BLaER1 treated with 17β-estradiol and CSF1 and Interleukin-3, amounts not matched to agents 10 nM and 100 nM (cell line): ENCODE measurements around the gene SYT4.

Experiments
- H3K27ac ChIP-seq, 11 experiments: shearing (Covaris generic); formaldehyde crosslinking; 2 replicates each; pipeline ENCODE4 v1.8.1; 2022
- H3K27me3 ChIP-seq, 11 experiments: shearing (Covaris generic); formaldehyde crosslinking; 2 replicates each; pipeline ENCODE4 v1.8.1; 2022
- H3K36me3 ChIP-seq, 11 experiments: shearing (Covaris generic); formaldehyde crosslinking; 2 replicates each; pipeline ENCODE4 v1.8.1; 2022
- H3K4me1 ChIP-seq, 10 experiments: shearing (Covaris generic); formaldehyde crosslinking; 2 replicates each; pipeline ENCODE4 v1.8.1; 2022
- H3K4me2 ChIP-seq, 11 experiments: shearing (Covaris generic); formaldehyde crosslinking; 2 replicates each; pipeline ENCODE4 v1.8.1; 2022
- H3K4me3 ChIP-seq, 10 experiments: shearing (Covaris generic); formaldehyde crosslinking; 2 replicates each; pipeline ENCODE4 v1.8.1; 2022
- H3K9ac ChIP-seq, 11 experiments: shearing (Covaris generic); formaldehyde crosslinking; 2 replicates each; pipeline ENCODE4 v1.8.1; 2022
- H3K9me3 ChIP-seq, 11 experiments: shearing (Covaris generic); formaldehyde crosslinking; replicated peaks in 1 of 11; 2 replicates each; pipeline ENCODE4 v1.8.1; 2022
- H4K20me1 ChIP-seq, 11 experiments: shearing (Covaris generic); formaldehyde crosslinking; 2 replicates each; pipeline ENCODE4 v1.8.1; 2022
- Cebpa-rat ChIP-seq, 11 experiments: shearing (Covaris generic); IDR thresholded peaks; 2 replicates each; pipeline ENCODE4 v1.8.1; 2022

Gene SYT4

DNA sequence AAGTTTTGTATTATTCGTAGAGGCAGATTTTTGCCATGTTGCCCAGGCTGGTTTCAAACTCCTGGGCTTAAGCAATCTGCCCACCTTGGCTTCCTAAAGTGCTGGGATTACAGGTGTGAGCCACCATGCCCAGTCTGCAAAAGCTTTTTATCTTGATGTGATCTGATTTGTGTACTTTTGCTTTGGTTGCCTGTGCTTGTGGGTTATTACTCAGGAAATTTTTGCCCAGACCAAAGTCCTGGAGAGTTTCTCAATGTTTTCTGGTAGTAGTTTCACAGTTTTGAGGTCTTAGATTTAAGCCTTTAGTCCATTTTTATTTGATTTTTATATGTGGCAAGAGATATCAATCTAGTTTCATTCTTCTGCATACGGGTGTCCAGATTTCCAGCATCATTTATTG lies 42.4 kb downstream of the SYT4 start:
- Histone ChIP-seq H3K4me2 (no peak overlapping the region), H3K9me3 (peaks cover 0 to 6% (median 0%) of the 10 kb centered on the region in 11 experiments; a peak in 1 of 22 replicates), H4K20me1 (no peaks in the 10 kb centered on the region), H3K4me1 (no peaks in the 10 kb centered on the region), H3K36me3 (no peaks in the 10 kb centered on the region), H3K9ac (no peak overlapping the region), H3K4me3 (no peak overlapping the region), H3K27ac (no peak overlapping the region), H3K27me3 (no peaks in the 10 kb centered on the region)
- TF ChIP-seq Cebpa-rat (IDR thresholded peaks at IDR 0.05): no peak

- Histone ChIP-seq H3K36me3 (no peaks in the 10 kb centered on the region), H4K20me1 (no peaks in the 10 kb centered on the region), H3K4me1 (no peaks in the 10 kb centered on the region), H3K27me3 (no peaks in the 10 kb centered on the region), H3K9ac (no peak overlapping the region), H3K4me2 (no peak overlapping the region), H3K27ac (no peak overlapping the region), H3K4me3 (no peak overlapping the region), H3K9me3 (no peaks in the 10 kb centered on the region)
- TF ChIP-seq Cebpa-rat (IDR thresholded peaks at IDR 0.05): no peak
Measured at GRCh38 chr18:43222501-43222900, 54.8 kb downstream of the SYT4 start.

GRCh38 chr18:43220691-43221090 lies 56.6 kb downstream of the SYT4 start:
- Histone ChIP-seq H3K9me3 (no peaks in the 10 kb centered on the region), H3K4me2 (no peak overlapping the region), H3K27ac (no peak overlapping the region), H3K27me3 (no peaks in the 10 kb centered on the region), H3K36me3 (no peaks in the 10 kb centered on the region), H3K9ac (no peak overlapping the region), H4K20me1 (no peaks in the 10 kb centered on the region), H3K4me3 (no peak overlapping the region), H3K4me1 (no peaks in the 10 kb centered on the region)
- no peak for TF ChIP-seq Cebpa-rat (IDR thresholded peaks at IDR 0.05)
